GM18909 (cell line): ENCODE measurements around the gene SAMD4A.
"Not testable (repeated sequence)": the region's sequence is repeated elsewhere in the genome, so short reads cannot be mapped to it uniquely, and the experiment has no call there.

Experiments
- ATAC-seq: cut with Tn5 transposase; IDR thresholded peaks from one replicate; pipeline ENCODE4 v1.9.1; 2021; ENCODE audit warnings: mild to moderate bottlenecking; ENCODE audit not compliant: unreplicated experiment, poor library complexity

Gene SAMD4A

DNA sequence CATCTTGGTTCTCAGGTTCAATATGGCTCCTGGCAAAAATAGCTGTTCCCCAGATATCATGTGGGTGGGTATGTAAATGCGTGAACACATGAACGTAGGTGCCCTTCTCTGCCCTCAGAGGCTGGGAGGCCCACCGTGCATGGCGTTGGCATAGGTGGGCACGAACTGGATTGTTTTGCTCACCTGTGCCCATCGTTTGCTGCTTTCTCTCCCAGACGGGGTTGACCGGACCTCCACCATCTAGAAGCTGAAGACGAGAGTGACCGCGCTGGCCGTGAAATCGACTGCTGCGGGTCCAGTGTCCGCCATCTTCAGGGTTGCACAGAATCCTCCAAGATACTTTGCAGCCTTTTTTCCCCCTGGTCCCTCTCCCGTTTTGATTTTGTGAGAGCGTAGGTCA, 221.8 kb downstream of the SAMD4A start:
- ATAC-seq = no peak

DNA sequence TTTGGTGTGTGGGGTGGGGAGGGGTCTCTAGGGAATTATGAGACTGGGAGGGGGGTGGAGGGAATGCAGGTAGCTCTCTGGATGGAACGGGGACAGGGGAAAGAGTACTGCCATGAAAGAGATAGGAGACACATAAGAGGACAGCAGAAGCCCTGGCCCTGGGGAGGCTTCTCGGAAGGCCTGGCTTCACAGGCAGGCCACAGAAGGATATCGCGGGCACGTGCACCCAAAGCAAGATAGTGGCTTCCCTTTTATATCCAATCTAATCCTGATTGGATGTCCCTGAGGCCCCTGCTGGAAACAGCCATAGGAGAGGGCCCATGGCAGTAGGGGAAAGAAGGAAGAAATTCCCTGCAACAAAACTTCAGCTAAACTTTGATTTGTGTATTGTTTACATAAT, 222.2 kb downstream of the SAMD4A start:
- no peak for ATAC-seq

- ATAC-seq = no peak
These were observed 223.0 kb downstream of the SAMD4A start for GRCh38 chr14:54789781-54790480.

- no peak for ATAC-seq
These were observed 224.1 kb downstream of the SAMD4A start for GRCh38 chr14:54791001-54791400.

DNA sequence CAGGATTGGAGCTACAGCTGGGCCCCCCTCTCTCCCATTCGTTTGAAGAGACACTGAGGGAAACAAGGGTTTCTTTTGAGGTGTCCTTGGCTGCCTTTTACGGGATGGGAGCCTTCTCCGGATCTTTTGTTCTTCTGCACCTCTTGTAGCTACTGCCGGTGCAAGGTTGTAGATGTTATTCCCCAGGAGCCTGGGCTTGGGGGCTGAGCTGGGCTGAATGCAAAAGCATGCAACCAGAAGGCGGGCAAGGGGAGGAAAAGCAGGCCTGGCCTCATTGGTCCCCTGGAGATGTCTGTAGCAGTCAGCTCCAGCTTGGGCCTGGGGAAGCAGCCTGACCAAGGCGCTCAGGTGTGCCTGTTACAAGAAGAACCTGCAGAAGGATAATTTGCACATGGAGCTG, 225.4 kb downstream of the SAMD4A start:
- no peak for ATAC-seq

GRCh38 chr14:54794159-54794558, 227.2 kb downstream of the SAMD4A start:
- no peak for ATAC-seq

GRCh38 chr14:54794796-54795195, 227.9 kb downstream of the SAMD4A start:
- no peak for ATAC-seq

- no peak for ATAC-seq
These were observed 230.0 kb downstream of the SAMD4A start for GRCh38 chr14:54796961-54797360.

DNA sequence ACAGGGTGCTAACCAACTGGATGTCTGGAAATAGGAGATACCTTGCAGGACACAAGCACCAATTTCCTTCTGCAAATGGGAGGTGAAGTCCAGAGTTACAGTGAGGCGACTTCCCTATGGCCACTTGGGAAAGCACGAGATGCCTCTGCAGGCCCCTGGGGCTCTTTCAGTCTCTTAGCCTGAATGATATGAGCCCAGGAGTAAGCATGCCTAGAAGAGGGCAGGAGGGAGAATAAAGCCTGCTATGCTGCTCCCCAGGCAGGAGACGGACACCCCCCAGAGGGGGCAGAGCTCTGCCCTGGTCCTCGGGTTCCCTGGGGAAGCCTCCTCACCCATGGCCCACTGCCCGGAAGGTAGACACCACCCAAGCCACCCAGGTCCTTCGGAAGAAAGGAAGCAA, 230.6 kb downstream of the SAMD4A start:
- no peak for ATAC-seq

GRCh38 chr14:54797986-54798385, 231.1 kb downstream of the SAMD4A start:
- ATAC-seq = no peak

- no peak for ATAC-seq
These were observed 231.7 kb downstream of the SAMD4A start for GRCh38 chr14:54798465-54799124.

- not testable (repeated sequence) for ATAC-seq
These were observed 234.6 kb downstream of the SAMD4A start for GRCh38 chr14:54801482-54801881.

- ATAC-seq = no peak
These were observed 236.5 kb downstream of the SAMD4A start for GRCh38 chr14:54803396-54803795.

DNA sequence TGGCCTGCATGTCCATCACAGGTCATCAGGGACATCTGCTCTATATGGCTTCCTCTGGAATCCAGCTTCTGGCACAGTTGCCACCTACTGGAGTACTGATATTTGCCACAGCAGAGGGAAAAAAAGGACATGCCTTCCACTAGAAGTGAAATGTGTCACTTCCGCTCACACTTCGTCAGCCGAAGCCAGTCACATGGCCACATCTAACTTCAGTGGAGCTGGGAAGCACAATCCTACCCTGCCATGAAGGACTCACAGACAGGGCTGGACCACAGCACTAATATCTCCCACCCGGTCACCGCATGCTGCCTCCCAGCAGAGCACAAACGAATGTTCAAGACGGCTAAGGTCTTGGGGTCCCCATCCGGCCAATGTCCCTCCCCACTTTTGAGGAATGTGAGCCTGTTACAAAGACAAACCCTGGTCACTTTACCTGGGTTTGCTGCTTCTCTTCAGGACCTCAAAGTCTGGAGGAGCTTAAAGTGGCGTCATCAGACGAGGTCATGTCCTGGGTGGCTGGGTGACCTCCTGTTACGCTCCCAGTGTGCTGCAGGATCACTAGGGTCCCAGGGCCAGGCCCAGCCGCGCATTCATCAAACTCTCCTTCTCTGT, 237.1 kb downstream of the SAMD4A start:
- no peak for ATAC-seq

- ATAC-seq = no peak
These were observed 237.7 kb downstream of the SAMD4A start for GRCh38 chr14:54804538-54805041.

GRCh38 chr14:54805070-54805444, 238.1 kb downstream of the SAMD4A start:
- ATAC-seq = no peak

DNA sequence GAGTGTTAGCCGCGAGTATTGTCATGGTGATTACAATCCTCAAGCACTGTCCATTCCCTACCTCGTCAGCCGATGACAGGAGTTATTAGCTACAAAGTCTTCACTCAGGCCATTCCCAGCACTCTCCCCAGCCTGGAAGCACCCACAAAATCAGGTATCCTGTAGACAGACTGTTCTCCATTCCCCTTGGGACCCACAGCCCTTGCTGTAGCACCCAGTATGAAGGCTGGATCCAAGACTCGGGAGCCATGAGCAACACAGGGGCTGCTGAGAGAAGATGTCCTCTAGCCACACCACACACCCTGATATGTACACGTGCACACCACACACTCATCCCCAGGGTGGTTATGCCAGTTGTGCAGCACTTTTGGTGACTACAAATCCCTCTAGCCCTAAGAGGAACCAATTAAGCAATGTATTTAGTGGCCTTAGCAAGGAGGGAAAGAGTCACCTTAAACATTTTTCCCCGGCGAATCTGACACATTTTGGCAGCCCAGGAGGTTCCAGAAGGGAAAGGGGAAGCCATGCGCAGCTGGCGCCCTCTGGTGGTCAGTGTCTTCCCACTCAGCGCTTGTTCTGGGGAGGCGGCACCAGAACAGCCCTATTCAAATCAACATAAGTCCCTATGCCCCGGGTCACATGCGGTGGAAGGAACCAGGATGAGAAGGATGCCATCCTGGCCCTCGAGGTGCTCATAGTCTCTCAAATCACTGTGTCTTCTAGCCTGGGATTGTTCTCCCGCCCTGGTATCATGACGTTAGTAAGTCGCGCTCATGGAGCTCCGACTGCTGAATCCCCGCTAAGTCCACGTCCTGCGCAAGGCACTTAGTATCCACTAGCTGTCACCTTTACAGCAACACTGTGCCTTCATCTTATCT, 238.8 kb downstream of the SAMD4A start:
- no peak for ATAC-seq

DNA sequence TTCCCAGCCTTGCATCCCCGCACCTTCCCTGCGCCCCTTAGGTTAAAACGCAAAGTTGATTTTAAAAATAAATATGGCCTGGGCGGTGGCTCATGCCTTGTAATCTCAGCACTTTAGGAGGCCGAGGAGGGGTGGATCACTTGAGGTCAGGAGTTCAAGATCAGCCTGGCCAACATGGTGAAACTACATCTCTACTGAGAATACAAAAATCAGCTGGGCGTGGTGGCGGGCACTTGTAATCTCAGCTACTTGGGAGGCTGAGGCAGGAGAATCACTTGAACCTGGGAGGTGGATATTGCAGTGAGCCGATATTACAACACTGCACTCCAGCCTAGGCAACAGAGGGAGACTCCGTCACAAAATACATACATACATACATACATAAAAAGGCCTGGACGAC, 239.7 kb downstream of the SAMD4A start:
- ATAC-seq = no peak

GRCh38 chr14:54807428-54807827, 240.5 kb downstream of the SAMD4A start:
- ATAC-seq = no peak

DNA sequence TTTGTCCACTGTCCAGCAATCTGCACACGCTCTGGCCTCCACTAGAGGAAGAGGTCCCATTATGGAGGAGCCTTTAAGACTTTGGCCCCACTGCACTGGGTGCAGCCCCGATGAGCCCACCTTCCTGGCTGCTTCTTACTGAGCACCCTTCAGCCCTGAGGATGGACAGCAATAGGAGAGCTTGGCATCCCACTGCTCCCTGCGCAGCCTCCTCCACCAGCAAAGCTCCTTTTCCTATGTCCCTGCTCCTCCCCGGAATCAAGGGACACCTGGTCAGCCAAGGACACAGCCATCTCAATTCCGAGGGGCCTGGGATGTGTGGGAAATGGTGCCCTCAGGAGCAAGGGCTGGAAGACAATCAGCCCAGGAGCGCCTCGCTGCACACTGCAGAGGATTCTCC, 241.0 kb downstream of the SAMD4A start:
- ATAC-seq = no peak
